Pulmonary artery endothelial cell (primary cell): ENCODE results near the gene KRT28. TPM values are rescaled to one million over a fixed set of nuclear protein-coding genes. Genes with fewer than 3 reads are reported as not detected.
"Not testable (repeated sequence)": the region's sequence is repeated elsewhere in the genome, so short reads cannot be mapped to it uniquely, and the experiment has no call there.

Source experiments
- DNase-seq: peaks from one replicate; pipeline ENCODE4 v3.0.0-alpha.2; 2011; ENCODE audit warnings: low read depth, low spot score
- total RNA-seq: library from RNA; depleted of rRNA; stranded (reverse); fragments of >200 nt; gene quantifications from 2 replicates; pipeline ENCODE4 v1.2.3, GENCODE V29; 2014

The KRT28 gene
- total RNA-seq, 1 donor from 2014 or later = not detected

DNA sequence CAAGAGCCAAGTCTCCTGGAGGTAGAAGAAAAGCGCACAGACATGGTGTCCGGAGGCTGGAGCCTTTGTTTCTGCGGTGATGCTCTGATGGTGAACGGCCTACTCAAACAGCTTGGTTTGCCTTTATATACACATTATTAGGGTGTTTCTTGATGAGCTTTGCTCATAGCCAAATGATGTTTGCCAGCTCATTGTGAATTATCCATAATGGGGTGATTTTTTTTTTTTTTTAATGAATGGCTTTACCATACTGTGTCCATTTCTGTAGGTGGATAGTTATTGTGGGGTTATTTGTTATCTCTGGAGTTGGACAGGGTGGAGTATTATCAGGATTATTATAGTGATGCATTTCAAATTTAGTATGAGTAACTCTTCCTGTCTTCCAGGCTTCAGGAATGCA lies 17.3 kb downstream of the KRT28 start, which contains the start of gene KRT27:
Gene KRT27, minus strand, starts transcription at position 101 of the 400 bp plus-strand sequence. Its CDS starts 57 bp downstream, at position 44.
- no peak for DNase-seq

GRCh38 chr17:40779181-40779909 lies 20.4 kb downstream of the KRT28 start:
- DNase-seq = no peak

DNA sequence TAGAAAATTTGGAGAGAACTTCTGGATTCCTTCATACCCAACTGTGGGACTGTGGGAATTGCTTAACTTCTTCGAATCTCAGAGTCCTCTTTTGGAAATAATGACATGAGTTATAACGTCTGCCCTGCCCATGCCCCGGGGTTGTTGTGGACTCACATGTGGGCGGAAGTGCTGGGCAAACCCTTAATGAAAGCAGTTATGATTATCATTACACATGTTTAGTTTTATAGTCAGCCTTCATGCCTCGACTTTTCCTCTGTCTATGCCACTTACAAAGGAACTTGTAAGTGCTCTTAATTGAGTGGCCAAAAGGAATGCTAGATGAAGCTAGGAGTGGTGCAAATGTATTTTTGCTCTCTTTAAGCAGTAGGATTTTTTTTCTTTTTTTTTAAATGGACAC lies 21.3 kb downstream of the KRT28 start:
- DNase-seq = no peak

DNA sequence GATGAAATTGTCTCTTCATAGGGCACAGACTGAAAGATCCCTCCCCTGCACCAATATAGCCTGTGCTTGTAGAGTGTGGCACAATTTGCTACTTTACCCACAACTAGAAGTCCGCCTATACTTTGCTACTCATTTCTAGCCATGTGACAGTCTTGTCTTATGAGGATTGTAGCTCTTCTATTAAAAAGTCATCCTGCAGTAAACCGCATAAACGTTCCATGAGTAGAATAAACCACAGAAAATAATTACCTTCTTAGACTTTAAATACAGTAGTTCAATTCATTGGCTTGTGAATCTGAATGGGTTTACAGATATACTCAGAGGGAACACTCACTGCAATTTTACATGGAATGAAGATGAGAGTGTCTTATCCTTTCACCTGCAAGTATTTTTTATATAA lies 21.8 kb downstream of the KRT28 start:
- no peak for DNase-seq

GRCh38 chr17:40777459-40777858 lies 22.3 kb downstream of the KRT28 start:
- DNase-seq = no peak

- no peak for DNase-seq
Observed at GRCh38 chr17:40775945-40776344, 23.8 kb downstream of the KRT28 start.

GRCh38 chr17:40772101-40772500 lies 27.7 kb downstream of the KRT28 start, which contains the start of gene KRT26:
TSS of gene KRT26 (minus strand) at chr17:40772201. CDS start at chr17:40772113, 88 bp downstream.
- DNase-seq = no peak

DNA sequence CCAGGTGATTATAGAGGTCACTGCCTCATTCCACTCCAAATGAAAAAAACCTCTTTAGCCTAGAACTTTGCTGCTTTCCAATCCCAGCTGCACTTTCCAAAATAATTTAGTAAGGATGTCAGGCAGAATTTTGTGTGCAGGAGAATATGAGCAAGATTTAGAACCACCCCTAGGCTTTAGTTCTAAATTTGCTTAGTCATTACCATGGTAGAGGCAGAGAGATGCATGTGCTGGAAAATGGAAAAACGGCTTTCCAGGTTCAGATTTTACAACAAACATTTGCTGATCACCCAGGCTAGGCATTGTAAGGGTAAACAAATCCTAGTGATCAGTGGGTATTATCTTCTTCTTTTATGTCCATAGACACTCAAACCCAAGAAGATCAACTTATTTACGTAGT lies 34.1 kb downstream of the KRT28 start:
- DNase-seq = no peak

- no peak for DNase-seq
Observed at GRCh38 chr17:40763752-40764151, 36.0 kb downstream of the KRT28 start.

DNA sequence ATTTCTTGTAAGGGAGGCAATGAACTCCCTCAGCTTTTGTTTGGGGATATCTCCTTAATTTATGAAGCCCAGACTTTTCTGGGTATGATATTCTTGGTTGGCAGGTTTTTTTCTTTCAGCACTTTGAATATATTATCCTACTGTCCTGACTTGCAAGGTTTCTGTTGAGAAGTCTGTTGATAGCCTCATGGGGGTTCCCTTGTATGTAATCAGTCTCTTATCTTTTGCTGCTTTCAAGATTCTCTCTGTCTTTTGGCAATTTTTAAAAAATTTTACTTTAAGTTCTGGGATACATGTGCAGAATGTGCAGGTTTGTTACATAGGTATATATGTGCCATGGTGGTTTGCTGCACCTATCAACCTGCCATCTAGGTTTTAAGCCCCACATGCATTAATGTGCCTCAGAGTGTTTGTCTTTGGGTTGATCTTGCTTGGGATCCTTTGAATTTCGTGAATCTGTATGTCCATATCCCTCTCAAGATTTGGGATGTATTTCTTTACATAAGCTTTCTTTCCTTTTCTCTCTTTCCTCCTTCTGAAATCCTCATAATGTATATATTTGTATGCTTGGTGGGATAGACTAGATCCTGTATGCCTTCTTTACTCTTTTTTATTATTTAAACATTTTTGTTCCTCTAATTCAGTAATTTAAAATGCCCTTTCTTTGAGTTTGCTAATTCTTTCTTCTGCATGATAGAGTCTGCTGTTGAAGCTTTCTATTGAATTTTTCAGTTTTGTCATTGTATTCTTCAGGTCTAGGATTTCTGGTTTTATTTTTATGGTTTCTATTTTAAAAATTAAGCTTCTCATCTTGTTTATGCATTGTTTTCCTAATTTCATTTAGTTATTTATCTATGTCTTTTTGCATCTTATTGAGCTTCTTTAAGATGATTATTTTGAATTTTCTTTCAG lies 39.4 kb downstream of the KRT28 start:
- no peak for DNase-seq

DNA sequence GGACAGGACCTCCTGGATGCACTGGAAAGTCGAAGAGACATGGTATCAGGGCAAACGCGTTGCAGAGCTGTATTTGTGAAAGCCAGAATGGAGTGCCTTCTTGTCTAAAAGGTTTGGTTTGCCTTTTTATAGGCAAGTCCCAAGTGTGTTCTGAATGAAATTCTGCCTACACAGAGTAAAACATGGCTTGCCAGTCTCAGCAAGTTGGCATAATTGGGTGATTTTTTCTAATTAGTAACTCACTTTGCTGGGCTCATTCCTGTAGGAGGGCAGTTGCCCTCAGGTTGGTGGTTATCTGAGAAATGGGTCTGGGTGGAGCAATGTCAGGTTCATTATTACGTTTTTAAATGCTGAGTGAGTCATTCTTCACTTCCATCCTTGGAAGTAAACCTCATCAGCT lies 44.5 kb downstream of the KRT28 start, which contains the start of gene KRT25:
Gene KRT25, minus strand, starts transcription at position 101 of the 400 bp plus-strand sequence. Its CDS starts 60 bp downstream, at position 41.
- no peak for DNase-seq

- DNase-seq = no peak
Observed at GRCh38 chr17:40753804-40754203, 46.0 kb downstream of the KRT28 start.

DNA sequence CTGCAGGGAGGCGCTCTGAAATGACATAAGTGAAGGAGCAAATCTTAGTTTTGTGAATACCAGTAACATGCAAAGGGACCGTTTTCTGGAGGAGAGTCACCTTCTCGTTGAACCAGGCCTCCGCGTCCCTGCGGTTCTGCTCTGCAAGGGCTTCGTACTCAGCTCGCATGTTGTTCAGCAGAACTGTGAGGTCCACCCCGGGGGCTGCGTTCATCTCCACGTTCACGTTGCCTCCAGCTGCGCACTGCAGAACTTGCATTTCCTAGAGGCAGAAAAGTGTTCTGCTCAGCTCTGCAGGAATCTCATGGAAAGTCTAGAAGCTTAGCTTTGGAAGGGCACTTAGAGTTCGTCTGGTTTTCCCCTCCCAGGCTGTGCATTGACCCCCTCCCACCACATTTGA lies 48.7 kb downstream of the KRT28 start:
- no peak for DNase-seq

GRCh38 chr17:40750391-40750790 lies 49.4 kb downstream of the KRT28 start:
- DNase-seq = no peak

GRCh38 chr17:40748666-40749065 lies 51.1 kb downstream of the KRT28 start:
- not testable (repeated sequence) for DNase-seq

Other genes starting within 250 kb of the KRT28 start
- not detected in 2 replicates for gene CCR7, start 234.5 kb downstream of the KRT28 start, total RNA-seq
- gene SMARCE1, start 152.1 kb downstream of the KRT28 start, total RNA-seq = 85.1 and 88.7 TPM in 2 replicates
- not detected in 2 replicates for gene KRT222, start 134.8 kb downstream of the KRT28 start, total RNA-seq
- gene KRT24, start 96.2 kb downstream of the KRT28 start, total RNA-seq = not detected in 2 replicates
- not detected in 2 replicates for gene KRT25, start 44.6 kb downstream of the KRT28 start, total RNA-seq
- not detected in 2 replicates for gene KRT26, start 27.8 kb downstream of the KRT28 start, total RNA-seq
- gene KRT27, start 17.4 kb downstream of the KRT28 start, total RNA-seq = not detected in 2 replicates
- 3.4 and 3.9 TPM in 2 replicates for gene KRT10, start 22.7 kb upstream of the KRT28 start, total RNA-seq
- not detected in 2 replicates for gene KRT12, start 67.3 kb upstream of the KRT28 start, total RNA-seq
- not detected in 2 replicates for gene KRT20, start 85.3 kb upstream of the KRT28 start, total RNA-seq
- gene KRT23, start 137.7 kb upstream of the KRT28 start, total RNA-seq = not detected in 2 replicates
- gene KRT39, start 167.0 kb upstream of the KRT28 start, total RNA-seq = not detected in 2 replicates
- not detected in 2 replicates for gene KRT40, start 184.4 kb upstream of the KRT28 start, total RNA-seq
- gene KRTAP3-3, start 194.2 kb upstream of the KRT28 start, total RNA-seq = not detected in 2 replicates
- not detected in 2 replicates for gene KRTAP3-2, start 199.9 kb upstream of the KRT28 start, total RNA-seq
- gene KRTAP3-1, start 209.2 kb upstream of the KRT28 start, total RNA-seq = not detected in 2 replicates
- not detected in 2 replicates for gene KRTAP1-5, start 227.2 kb upstream of the KRT28 start, total RNA-seq
- not detected in 2 replicates for gene KRTAP1-4, start 230.2 kb upstream of the KRT28 start, total RNA-seq
- gene KRTAP1-3, start 234.9 kb upstream of the KRT28 start, total RNA-seq = not detected in 2 replicates
- not detected in 2 replicates for gene KRTAP1-1, start 241.5 kb upstream of the KRT28 start, total RNA-seq
- gene KRTAP2-1, start 247.4 kb upstream of the KRT28 start, total RNA-seq = not detected in 2 replicates